IPS DF 19.7 (cell line): Measurements from ENCODE around the gene ZNF490.

Experiments
- DNase-seq: peaks from one replicate; pipeline ENCODE4 v3.0.0-alpha.2; 2013; ENCODE audit warnings: low read depth, low spot score

Gene ZNF490

DNA sequence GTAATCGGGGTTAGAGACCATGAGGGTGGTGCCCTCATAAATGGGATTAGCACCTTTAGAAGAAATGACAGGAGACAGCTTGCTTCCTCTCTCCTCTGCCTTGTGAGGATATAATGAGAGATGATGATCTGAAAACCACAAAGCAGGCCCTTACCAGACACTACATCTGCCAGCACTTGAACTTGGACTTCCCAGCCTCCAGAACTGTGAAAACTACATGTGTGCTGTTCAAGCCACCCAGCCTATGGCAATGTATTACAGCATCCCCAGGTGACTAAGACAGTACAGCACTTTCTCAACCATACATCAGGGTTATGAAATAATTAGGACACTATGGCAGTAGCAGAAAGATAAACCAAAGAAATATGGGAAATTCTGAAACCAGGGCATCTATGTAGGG, 66.8 kb downstream of the ZNF490 start:
- DNase-seq = no peak
